Measurements from ENCODE around the gene ADAM30. TPM values are rescaled to one million over a fixed set of nuclear protein-coding genes. Genes with fewer than 3 reads are reported as not detected.

ADAM30 gene
- total and polyA plus RNA-seq, 2 experiments from 2014 or later, result not detected

DNA sequence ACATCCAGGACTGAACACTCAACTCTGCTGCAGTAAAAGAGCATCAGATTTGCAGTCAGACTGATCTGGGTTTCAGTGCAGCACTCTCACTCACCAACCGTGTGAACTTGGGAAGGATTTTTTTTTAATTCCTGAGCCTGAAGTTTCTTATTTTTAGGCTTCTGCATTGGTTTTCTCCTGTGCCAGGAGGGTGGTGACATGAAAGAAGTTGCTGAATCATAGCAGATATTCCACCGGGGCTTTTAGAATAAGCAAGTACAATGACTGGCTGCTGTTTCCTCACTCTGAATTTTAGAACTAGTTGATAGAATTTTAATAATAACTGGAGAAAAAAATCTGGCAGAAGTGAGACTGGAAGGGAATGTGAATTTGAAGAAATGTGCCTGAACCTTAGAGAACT, 11.6 kb downstream of the ADAM30 start:
- Histone ChIP-seq H3K9me2 (replicated peaks; ENCODE audit: insufficient read depth) (no peaks in the 10 kb centered on the region), H3K27ac (no peak overlapping the region), H3K79me2 (no peaks in the 10 kb centered on the region), H3K4me3 (no peak overlapping the region), H3K27me3 (no peaks in the 10 kb centered on the region), H2AFZ (no peak overlapping the region), H4K20me1 (ENCODE audit: insufficient read depth, poor library complexity, severe bottlenecking) (no peaks in the 10 kb centered on the region), H3K4me2 (no peak overlapping the region), H3K4me1 (ENCODE audit: insufficient read depth) (no peaks in the 10 kb centered on the region), H3K36me3 (replicated peaks; ENCODE audit: insufficient read depth, low read depth) (no peaks in the 10 kb centered on the region), H3K9me3 (ENCODE audit: low read depth) (peaks cover 5% of the 10 kb centered on the region)
- no peak for DNase-seq (ENCODE audit: low spot score)
- TF ChIP-seq EZH2phosphoT487 (IDR thresholded peaks at IDR 0.05; ENCODE audit: low read depth, severe bottlenecking, unreplicated experiment) (no peak), EZH2 (IDR thresholded peaks at IDR 0.05; ENCODE audit: borderline replicate concordance) (no peak), CTCF (IDR thresholded peaks at IDR 0.05; ENCODE audit: poor library complexity) (no peak)
- WGBS (ENCODE audit: low lambda C conversion rate, missing lambda C conversion rate), result 63% methylated on average over 2 of the region's 2 CpGs

DNA sequence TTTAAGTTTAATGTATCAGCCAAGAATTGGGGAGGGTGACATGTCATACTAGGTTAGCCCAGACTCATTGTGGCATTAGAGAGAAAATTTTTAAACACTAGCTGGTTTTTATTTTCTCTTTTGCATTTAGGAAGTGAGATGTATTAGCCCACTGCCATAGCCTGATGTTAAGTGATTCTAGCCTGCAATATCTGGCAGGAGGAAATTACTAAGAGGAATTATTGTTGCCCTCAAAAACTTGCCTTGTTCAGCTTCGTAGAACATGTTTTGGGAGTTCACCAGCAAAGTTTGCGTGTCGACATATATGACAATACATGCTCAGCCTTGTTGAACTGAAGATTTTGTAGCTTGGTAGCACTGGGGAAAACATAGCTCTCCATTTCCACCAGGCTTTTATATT, 12.5 kb downstream of the ADAM30 start:
- Histone ChIP-seq H3K4me3 (no peak overlapping the region), H3K27me3 (no peaks in the 10 kb centered on the region), H3K9me2 (replicated peaks; ENCODE audit: insufficient read depth) (no peaks in the 10 kb centered on the region), H3K27ac (no peak overlapping the region), H3K9me3 (ENCODE audit: low read depth) (peaks cover 5% of the 10 kb centered on the region), H3K4me2 (no peak overlapping the region), H4K20me1 (ENCODE audit: insufficient read depth, poor library complexity, severe bottlenecking) (no peaks in the 10 kb centered on the region), H2AFZ (no peak overlapping the region), H3K4me1 (ENCODE audit: insufficient read depth) (no peaks in the 10 kb centered on the region), H3K36me3 (replicated peaks; ENCODE audit: insufficient read depth, low read depth) (no peaks in the 10 kb centered on the region), H3K79me2 (no peaks in the 10 kb centered on the region)
- DNase-seq (ENCODE audit: low spot score), result no peak
- TF ChIP-seq EZH2 (IDR thresholded peaks at IDR 0.05; ENCODE audit: borderline replicate concordance) (no peak), CTCF (IDR thresholded peaks at IDR 0.05; ENCODE audit: poor library complexity) (no peak)
- WGBS (ENCODE audit: low lambda C conversion rate, missing lambda C conversion rate), result 98% methylated on average over 3 of the region's 3 CpGs

DNA sequence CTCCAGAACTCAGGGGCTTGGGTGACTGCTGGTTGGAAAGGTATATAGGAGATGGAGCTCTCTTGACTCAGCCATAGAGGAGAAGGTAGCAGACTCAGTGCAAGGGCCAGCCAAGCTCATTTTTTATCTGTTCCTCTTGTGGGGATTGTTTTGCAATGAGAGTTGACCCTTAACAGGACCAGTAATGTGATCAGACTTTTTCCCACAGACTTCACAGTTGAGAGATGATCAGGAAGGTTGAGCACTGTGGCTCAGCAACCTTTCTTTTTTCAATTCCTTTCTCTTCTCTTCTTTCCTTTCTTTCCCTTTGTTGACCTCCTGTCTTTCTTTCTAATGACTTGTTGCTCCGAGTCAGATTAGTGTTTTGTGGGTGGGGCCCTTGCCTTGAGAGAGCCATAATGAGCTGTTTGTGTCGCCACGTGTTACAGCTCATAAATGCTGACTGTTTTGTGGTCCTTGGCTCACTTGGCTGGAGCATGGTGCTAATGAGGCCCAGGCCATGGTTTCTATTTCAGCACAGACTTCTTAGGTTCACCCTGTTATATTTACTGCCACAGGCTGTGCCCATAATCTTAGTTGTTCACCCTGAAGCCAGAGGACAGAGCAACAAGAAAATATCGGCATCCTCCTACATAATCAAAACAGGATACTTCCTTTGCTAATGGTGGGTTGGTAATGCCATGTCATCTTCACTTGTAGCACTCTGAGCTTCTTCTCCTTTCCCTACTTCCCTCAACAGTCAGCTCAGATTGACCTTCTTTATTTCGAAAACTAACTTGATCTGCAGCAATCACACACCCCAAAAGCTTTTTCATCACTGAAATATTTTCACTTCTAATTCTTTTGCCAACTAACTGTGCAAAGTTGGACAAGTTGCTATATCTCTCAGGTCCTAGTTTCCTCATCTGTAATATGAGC, 13.9 kb downstream of the ADAM30 start:
- Histone ChIP-seq H3K27me3 (no peaks in the 10 kb centered on the region), H3K4me1 (ENCODE audit: insufficient read depth) (no peaks in the 10 kb centered on the region), H3K4me3 (no peak overlapping the region), H3K4me2 (no peak overlapping the region), H4K20me1 (ENCODE audit: insufficient read depth, poor library complexity, severe bottlenecking) (no peaks in the 10 kb centered on the region), H3K36me3 (replicated peaks; ENCODE audit: insufficient read depth, low read depth) (no peaks in the 10 kb centered on the region), H2AFZ (no peak overlapping the region), H3K9me3 (ENCODE audit: low read depth) (no peaks in the 10 kb centered on the region), H3K79me2 (no peaks in the 10 kb centered on the region), H3K9me2 (replicated peaks; ENCODE audit: insufficient read depth) (no peaks in the 10 kb centered on the region), H3K27ac (no peak overlapping the region)
- no peak for DNase-seq (ENCODE audit: low spot score)
- 80% methylated on average over 5 of the region's 5 CpGs for WGBS (ENCODE audit: low lambda C conversion rate, missing lambda C conversion rate)
- TF ChIP-seq EZH2phosphoT487 (IDR thresholded peaks at IDR 0.05; ENCODE audit: low read depth, severe bottlenecking, unreplicated experiment), result no peak

Data from hepatocyte (in vitro differentiated cells).